Measurements from ENCODE around the gene DEK.
"Not testable (repeated sequence)": the region's sequence is repeated elsewhere in the genome, so short reads cannot be mapped to it uniquely, and the experiment has no call there.

Gene DEK, protein sequence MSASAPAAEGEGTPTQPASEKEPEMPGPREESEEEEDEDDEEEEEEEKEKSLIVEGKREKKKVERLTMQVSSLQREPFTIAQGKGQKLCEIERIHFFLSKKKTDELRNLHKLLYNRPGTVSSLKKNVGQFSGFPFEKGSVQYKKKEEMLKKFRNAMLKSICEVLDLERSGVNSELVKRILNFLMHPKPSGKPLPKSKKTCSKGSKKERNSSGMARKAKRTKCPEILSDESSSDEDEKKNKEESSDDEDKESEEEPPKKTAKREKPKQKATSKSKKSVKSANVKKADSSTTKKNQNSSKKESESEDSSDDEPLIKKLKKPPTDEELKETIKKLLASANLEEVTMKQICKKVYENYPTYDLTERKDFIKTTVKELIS

GRCh38 chr6:18264219-18264922 is at the start of gene DEK:
Gene DEK, minus strand, starts transcription at chr6:18264530. Its CDS starts 543 bp downstream, at chr6:18263987.
- peak; percentile 80 for DNase-seq

- DNase-seq: no peak
Observed at GRCh38 chr6:18312368-18312767, 48.0 kb upstream of the DEK start.

DNA sequence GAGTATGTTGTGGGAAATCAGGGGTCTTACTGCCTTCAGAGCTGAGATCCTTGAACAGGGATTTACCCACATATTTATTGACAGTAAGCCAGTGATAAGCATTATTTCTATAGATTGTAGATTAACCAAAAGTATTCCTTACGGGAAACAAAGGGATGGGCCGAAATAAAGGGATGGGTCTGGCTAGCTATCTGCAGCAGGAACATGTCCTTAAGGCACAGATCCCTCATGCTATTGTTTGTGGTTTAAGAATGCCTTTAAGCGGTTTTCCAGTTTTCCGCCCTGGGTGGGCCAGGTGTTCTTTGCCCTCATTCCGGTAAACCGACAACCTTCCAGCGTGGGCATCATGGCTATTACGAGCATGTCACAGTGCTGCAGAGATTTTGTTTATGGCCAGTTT is 45.7 kb upstream of the DEK start:
- DNase-seq: not testable (repeated sequence)

DNA sequence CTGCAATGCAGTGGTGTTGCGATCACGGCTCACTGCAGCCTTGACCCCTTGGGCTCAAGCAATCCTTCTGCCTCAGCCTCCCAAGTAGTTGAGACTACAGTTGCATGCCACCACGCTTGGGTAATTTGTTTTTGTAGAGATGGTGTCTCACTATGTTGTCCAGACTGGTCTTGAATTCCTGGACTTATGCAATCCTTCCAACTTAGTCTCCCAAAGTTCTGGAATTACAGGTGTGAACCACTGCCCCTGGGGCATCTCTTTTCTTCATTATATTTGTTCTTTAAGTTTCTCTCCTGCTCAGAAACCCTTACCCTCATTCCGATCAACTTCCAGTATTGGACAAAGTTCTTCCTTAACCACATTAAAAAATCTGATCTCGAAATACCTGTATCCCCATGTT is 44.7 kb upstream of the DEK start:
- no peak for DNase-seq

DNA sequence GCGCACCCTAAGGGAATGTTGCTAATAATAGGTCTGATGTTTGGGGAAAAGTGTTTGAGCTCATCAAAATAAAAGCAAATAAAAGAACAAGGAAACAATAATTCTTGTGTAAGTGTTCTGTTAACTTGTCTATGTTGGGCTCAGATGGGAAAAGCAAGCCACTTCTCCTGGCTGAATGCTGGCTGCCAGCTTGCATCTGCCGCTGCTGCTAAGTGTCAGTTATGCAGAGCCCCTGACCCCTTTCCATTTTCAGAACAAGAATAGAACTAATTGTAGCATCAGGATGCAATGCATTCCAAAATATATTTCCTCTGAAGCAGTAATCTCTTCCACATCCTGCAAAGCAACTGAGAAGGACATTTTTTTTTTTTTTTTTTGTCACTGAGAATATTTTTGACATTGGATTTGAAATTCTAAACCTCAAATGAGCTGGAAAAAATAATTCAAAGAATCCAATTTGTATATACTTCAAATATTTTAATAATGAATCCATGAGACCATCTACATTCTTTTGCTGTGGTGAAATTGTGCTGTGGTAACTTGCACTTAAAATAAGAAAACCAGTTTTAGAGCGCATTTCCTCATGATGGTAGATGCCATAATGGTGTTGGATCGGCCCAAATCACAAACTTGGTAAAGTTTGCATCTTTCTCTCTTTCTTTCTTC is 43.9 kb upstream of the DEK start:
- DNase-seq: no peak

- no peak for DNase-seq
Observed at GRCh38 chr6:18306977-18307376, 42.6 kb upstream of the DEK start.

GRCh38 chr6:18302561-18303439 is 38.5 kb upstream of the DEK start:
- DNase-seq: no peak

GRCh38 chr6:18293076-18293904 is 29.0 kb upstream of the DEK start:
- DNase-seq: no peak

- no peak for DNase-seq
Observed at GRCh38 chr6:18289283-18289682, 25.0 kb upstream of the DEK start.

- DNase-seq: no peak
Observed at GRCh38 chr6:18284261-18284660, 19.9 kb upstream of the DEK start.

- no peak for DNase-seq
Observed at GRCh38 chr6:18281564-18281963, 17.2 kb upstream of the DEK start.

DNA sequence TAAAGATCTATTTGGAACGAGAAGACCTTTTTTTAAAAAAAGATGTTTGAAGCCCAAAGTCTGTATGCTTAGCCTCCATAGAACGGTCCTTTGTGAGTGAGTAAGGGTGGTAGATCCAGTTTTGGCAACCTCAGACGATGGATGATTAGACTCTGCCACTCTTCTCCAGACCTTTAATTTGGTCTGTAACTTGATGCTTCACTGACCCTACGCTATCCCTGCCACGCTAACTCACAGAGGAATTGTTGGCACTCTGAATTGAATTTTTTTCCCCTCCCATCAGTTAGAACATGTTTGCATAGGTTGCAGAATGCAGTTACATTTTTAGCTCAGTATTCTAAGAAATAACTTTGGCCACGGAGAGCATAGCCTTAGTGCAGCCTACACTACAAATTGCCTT is 15.8 kb upstream of the DEK start:
- DNase-seq: no peak

- DNase-seq: no peak
Observed at GRCh38 chr6:18279422-18279821, 15.1 kb upstream of the DEK start.

GRCh38 chr6:18277237-18278006 is 13.1 kb upstream of the DEK start:
- DNase-seq: no peak

GRCh38 chr6:18276610-18277236 is 12.4 kb upstream of the DEK start:
- DNase-seq: no peak

- no peak for DNase-seq
Observed at GRCh38 chr6:18270216-18270615, 5.9 kb upstream of the DEK start.

- no peak for DNase-seq
Observed at GRCh38 chr6:18269717-18270116, 5.4 kb upstream of the DEK start.

- DNase-seq: no peak
Observed at GRCh38 chr6:18269253-18269652, 4.9 kb upstream of the DEK start.

DNA sequence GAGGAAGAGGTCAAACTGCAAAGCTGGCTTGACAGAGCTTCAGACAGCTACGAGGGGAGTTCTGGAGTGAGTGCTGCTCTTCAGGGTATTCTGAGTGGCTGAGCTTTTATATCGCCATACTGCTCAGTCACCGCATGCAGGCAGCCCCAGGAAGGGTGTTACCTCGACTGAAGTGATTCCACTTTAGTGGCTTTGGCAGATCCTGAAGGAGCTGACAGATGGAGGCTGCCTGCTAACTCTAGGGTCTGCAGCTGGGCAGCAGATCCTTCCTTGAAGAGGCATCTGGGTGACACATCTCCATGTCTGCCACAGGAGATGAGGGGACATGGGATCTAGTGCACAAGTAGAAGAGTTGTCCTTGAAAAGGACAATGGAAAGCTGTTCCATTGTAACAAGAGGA is 3.7 kb upstream of the DEK start:
- no peak for DNase-seq

- no peak for DNase-seq
Observed at GRCh38 chr6:18266523-18266912, 2.2 kb upstream of the DEK start.

Measured in stimulated activated naive CD4-positive, alpha-beta T cell treated with Interleukin-2 at 50 U/mL for 16 hours (primary cell).